ENCODE measurements around the gene TNFRSF4. TPM values are rescaled to one million over a fixed set of nuclear protein-coding genes. Genes with fewer than 3 reads are reported as not detected.

The TNFRSF4 gene
- total and polyA plus RNA-seq, 2 of the 13 experiments (the other 11 are each of a cell fraction or from before 2014, with no cell fraction given), result not detected

- TF ChIP-seq ZBTB4 (CRISPR knock-in tag; IDR thresholded peaks at IDR 0.05; ENCODE audit: borderline replicate concordance) (no peak), TCF7 (IDR thresholded peaks at IDR 0.05; ENCODE audit: low read depth) (no peak), CBX5 (CRISPR knock-in tag; IDR thresholded peaks at IDR 0.05; ENCODE audit: borderline replicate concordance) (no peak), SMC3 (IDR thresholded peaks at IDR 0.05; ENCODE audit: low read length) (no peak), ZNF496 (CRISPR knock-in tag; IDR thresholded peaks at IDR 0.05; ENCODE audit: insufficient replicate concordance) (no peak)
Measured at GRCh38 chr1:1220197-1220596, 6.2 kb upstream of the TNFRSF4 start (continued).

- Histone ChIP-seq H3K4me1 (ENCODE audit: insufficient read depth, low read length) (no peaks in the 10 kb centered on the region), H3K79me2 (ENCODE audit: insufficient read depth, low read length) (no peaks in the 10 kb centered on the region), H3K4me3 (replicated peaks in 1 of 3; ENCODE audit: insufficient read depth in 1 of 3, low read depth in 2 of 3, low read length in 3 of 3) (no peak overlapping the region), H2AFZ (ENCODE audit: low read length) (no peak overlapping the region), H3K4me2 (ENCODE audit: low read depth, low read length) (no peak overlapping the region), H3K27me3 (ENCODE audit: control insufficient read depth in 1 of 2, insufficient read depth in 2 of 2, low read length in 2 of 2) (no peaks in the 10 kb centered on the region), H3K27ac (ENCODE audit: extremely low read length, insufficient read depth, low read length) (no peak overlapping the region), H3K9ac (ENCODE audit: insufficient read depth, low read depth, low read length) (no peak overlapping the region), H3K36me3 (replicated peaks in 1 of 2; ENCODE audit: control insufficient read depth in 1 of 2, insufficient read depth in 2 of 2, low read length in 2 of 2) (peaks cover 27 to 54% of the 10 kb centered on the region in 2 experiments; a peak in 4 of 5 replicates), H4K20me1 (ENCODE audit: insufficient read depth, low read length) (no peaks in the 10 kb centered on the region), H3K9me3 (ENCODE audit: low read length) (no peaks in the 10 kb centered on the region)
- TF ChIP-seq MLXIP (CRISPR knock-in tag; IDR thresholded peaks at IDR 0.05; ENCODE audit: borderline replicate concordance) (no peak), MEIS1 (CRISPR knock-in tag; IDR thresholded peaks at IDR 0.05; ENCODE audit: borderline replicate concordance) (no peak), DNMT3B (CRISPR knock-in tag; conservative IDR thresholded peaks at IDR 0.05) (no peak), SRY (CRISPR knock-in tag; IDR thresholded peaks at IDR 0.05) (no peak), RFXAP (CRISPR knock-in tag; IDR thresholded peaks at IDR 0.05; ENCODE audit: borderline replicate concordance) (no peak), ZNF335 (CRISPR knock-in tag; IDR thresholded peaks at IDR 0.05) (no peak), ZFAT (CRISPR knock-in tag; conservative IDR thresholded peaks at IDR 0.05) (no peak), JUNB (CRISPR knock-in tag; IDR thresholded peaks at IDR 0.05; ENCODE audit: borderline replicate concordance) (no peak), MED8 (CRISPR knock-in tag; IDR thresholded peaks at IDR 0.05; ENCODE audit: insufficient replicate concordance) (no peak), ATF1 (CRISPR knock-in tag; IDR thresholded peaks at IDR 0.05) (no peak), ZBTB3 (CRISPR knock-in tag; IDR thresholded peaks at IDR 0.05; ENCODE audit: borderline replicate concordance, low read depth) (no peak), FOSL2 (CRISPR knock-in tag; IDR thresholded peaks at IDR 0.05) (no peak), ZNF639 (CRISPR knock-in tag; conservative IDR thresholded peaks at IDR 0.05) (no peak)
- ChIA-PET POLR2A (no interaction called here), CTCF (ENCODE audit: low intra/inter-chr PET ratio, low total read pairs) (no interaction called here)
- no TSS peak for BruUV-seq (replicated peaks)
- FAIRE-seq, result no peak
- in situ Hi-C loops (cut with HindIII; ENCODE audit: extremely low pct_ligation_motif_present, low pct_unique_long_range_greater_than_20kb), result no loop called here
- WGBS (ENCODE audit: low lambda C conversion rate), result 100% methylated on average over 13 of the region's 20 CpGs
- no peak for DNase-seq (ENCODE audit: low spot score)
- ATAC-seq, result no peak
- intact Hi-C loops (cut with micrococcal nuclease; ENCODE audit: unreplicated experiment), result no loop called here
Measured at GRCh38 chr1:1219341-1219740, 5.4 kb upstream of the TNFRSF4 start.
